Measurements from ENCODE around the gene PSMD3.

PSMD3 gene

GRCh38 chr17:39937447-39937846 is 43.2 kb upstream of the PSMD3 start:
- no peak overlapping the region for H3K4me3 ChIP-seq (ENCODE audit: low read depth, low read length)

GRCh38 chr17:39938140-39938869 is 42.3 kb upstream of the PSMD3 start:
- H2AFZ ChIP-seq = no peak overlapping the region
- H3K4me1 ChIP-seq = peaks cover 2% of the 10 kb centered on the region
- no peaks in the 10 kb centered on the region for H3K36me3 ChIP-seq (ENCODE audit: control insufficient read depth, insufficient read depth, low read length)
- no peak overlapping the region for H3K27ac ChIP-seq
- no peak overlapping the region for H3K9ac ChIP-seq
- H3K4me2 ChIP-seq (ENCODE audit: low read length) = no peak overlapping the region
- H3K79me2 ChIP-seq = no peaks in the 10 kb centered on the region
- no peaks in the 10 kb centered on the region for H3K27me3 ChIP-seq (ENCODE audit: control insufficient read depth, insufficient read depth, low read length)
- no peak for TF ChIP-seq CTCF (IDR thresholded peaks at IDR 0.05)
- H3K4me3 ChIP-seq (ENCODE audit: low read depth, low read length) = no peak overlapping the region
- H3K9me3 ChIP-seq (ENCODE audit: control insufficient read depth, low read length) = no peaks in the 10 kb centered on the region

More at GRCh38 chr17:39937447-39937846, 43.2 kb upstream of the PSMD3 start:
- TF ChIP-seq CTCF (IDR thresholded peaks at IDR 0.05) = no peak
- Histone ChIP-seq H3K79me2 (no peaks in the 10 kb centered on the region), H3K36me3 (ENCODE audit: control insufficient read depth, insufficient read depth, low read length) (no peaks in the 10 kb centered on the region), H3K27ac (no peak overlapping the region), H2AFZ (no peak overlapping the region), H3K4me2 (ENCODE audit: low read length) (no peak overlapping the region), H3K4me1 (no peaks in the 10 kb centered on the region), H3K9ac (no peak overlapping the region), H3K27me3 (ENCODE audit: control insufficient read depth, insufficient read depth, low read length) (no peaks in the 10 kb centered on the region), H3K9me3 (ENCODE audit: control insufficient read depth, low read length) (no peaks in the 10 kb centered on the region)

GRCh38 chr17:39939106-39939505 is 41.5 kb upstream of the PSMD3 start:
- Histone ChIP-seq H3K4me1 (peaks cover 2% of the 10 kb centered on the region), H3K4me2 (ENCODE audit: low read length) (no peak overlapping the region), H3K79me2 (no peaks in the 10 kb centered on the region), H3K27me3 (ENCODE audit: control insufficient read depth, insufficient read depth, low read length) (no peaks in the 10 kb centered on the region), H3K9me3 (ENCODE audit: control insufficient read depth, low read length) (no peaks in the 10 kb centered on the region), H3K4me3 (ENCODE audit: low read depth, low read length) (no peak overlapping the region), H3K36me3 (ENCODE audit: control insufficient read depth, insufficient read depth, low read length) (no peaks in the 10 kb centered on the region), H2AFZ (no peak overlapping the region), H3K27ac (no peak overlapping the region), H3K9ac (no peak overlapping the region)
- TF ChIP-seq CTCF (IDR thresholded peaks at IDR 0.05) = no peak

- H3K4me2 ChIP-seq (ENCODE audit: low read length) = no peak overlapping the region
- no peaks in the 10 kb centered on the region for H3K36me3 ChIP-seq (ENCODE audit: control insufficient read depth, insufficient read depth, low read length)
- no peak overlapping the region for H3K4me3 ChIP-seq (ENCODE audit: low read depth, low read length)
- H2AFZ ChIP-seq = no peak overlapping the region
- H3K79me2 ChIP-seq = no peaks in the 10 kb centered on the region
- no peak for TF ChIP-seq CTCF (IDR thresholded peaks at IDR 0.05)
- H3K27ac ChIP-seq = no peak overlapping the region
- no peaks in the 10 kb centered on the region for H3K27me3 ChIP-seq (ENCODE audit: control insufficient read depth, insufficient read depth, low read length)
- H3K9ac ChIP-seq = no peak overlapping the region
- no peaks in the 10 kb centered on the region for H3K9me3 ChIP-seq (ENCODE audit: control insufficient read depth, low read length)
- H3K4me1 ChIP-seq = peaks cover 2% of the 10 kb centered on the region
Observed at GRCh38 chr17:39939588-39940419, 40.8 kb upstream of the PSMD3 start.

Data from parathyroid adenoma (tissue), 2 donors.